Kidney (tissue), 14 donors: ENCODE results near the gene ACSM3. TPM values are rescaled to one million over a fixed set of nuclear protein-coding genes. Genes with fewer than 3 reads are reported as not detected.
"Not testable (repeated sequence)": the region's sequence is repeated elsewhere in the genome, so short reads cannot be mapped to it uniquely, and the experiment has no call there.

ENCODE experiments used
- DNase-seq, 5 donors: peaks; one replicate each; pipeline ENCODE4 v3.0.0-alpha.2; 2013 to 2020
- FAIRE-seq: peaks from 2 replicates; lab custom pipeline; 2012; peaks lifted over from hg19 to GRCh38; lab: Jason Lieb, UNC
- H3K27ac ChIP-seq, 2 donors: one replicate each; pipeline ENCODE4 v1.7.0; 2013; ENCODE audit warnings: low read depth in 2 of 2, low read length in 2 of 2, inconsistent platforms in 1 of 2
- H3K27me3 ChIP-seq: one replicate; pipeline ENCODE4 v1.7.1; 2013; ENCODE audit warnings: low read length, inconsistent platforms; ENCODE audit not compliant: control insufficient read depth, insufficient read depth
- H3K36me3 ChIP-seq, 3 donors: one replicate each; pipeline versions ENCODE4 v1.7.0 to v1.7.1; 2013; ENCODE audit warnings: low read length in 3 of 3, control low read depth in 1 of 3, inconsistent platforms in 1 of 3; ENCODE audit not compliant: insufficient read depth in 3 of 3, control insufficient read depth in 2 of 3
- H3K4me1 ChIP-seq, 3 donors: one replicate each; pipeline versions ENCODE4 v1.7.0 to v1.7.1; 2013; ENCODE audit warnings: low read length in 3 of 3, inconsistent platforms in 1 of 3, low read depth in 1 of 3; ENCODE audit not compliant: control insufficient read depth in 2 of 3, insufficient read depth in 2 of 3
- H3K4me3 ChIP-seq, 3 donors: one replicate each; pipeline versions ENCODE4 v1.7.0 to v1.8.1; 2013; ENCODE audit warnings: low read length in 3 of 3, control low read depth in 1 of 3, inconsistent platforms in 1 of 3
- H3K9ac ChIP-seq, 3 donors: one replicate each; pipeline versions ENCODE4 v1.7.0 to v1.7.1; 2013; ENCODE audit warnings: low read length in 3 of 3, control low read depth in 1 of 3, inconsistent platforms in 1 of 3
- H3K9me3 ChIP-seq, 3 donors: one replicate each; pipeline versions ENCODE4 v1.7.0 to v1.7.1; 2013; ENCODE audit warnings: low read length in 3 of 3, control low read depth in 1 of 3, inconsistent platforms in 1 of 3; ENCODE audit not compliant: control insufficient read depth in 2 of 3, insufficient read depth in 1 of 3
- intact Hi-C: fragments of 100-400 bp; cut with DNase I; formaldehyde crosslinking; loops from one replicate; pipeline ENCODE4 v1.11.1; 2022
- polyA plus RNA-seq: library from polyadenylated mRNA; stranded (reverse); fragments of 350-450 nt; fragmentation: Illumina TruSeq; extraction: RNeasy Lipid Tissue Mini Kit (QIAGEN cat#74804); gene quantifications from one replicate; pipeline ENCODE4 v1.2.3, GENCODE V29; 2014; ENCODE audit warnings: low read depth, low replicate concordance; ENCODE audit not compliant: insufficient read depth
- total RNA-seq: library from RNA; stranded (reverse); fragmentation: NEBNext Ultra II Directional; extraction: Animal tissue kit (Norgen Biotek cat#: 25700); gene quantifications from one replicate; pipeline ENCODE4 v1.2.1, GENCODE V29; 2021
- TF ChIP-seq, protein P1 (sequence below): IDR thresholded peaks from 3 replicates; pipeline ENCODE4 v1.5.1; 2012; ENCODE audit warnings: mild to moderate bottlenecking, moderate library complexity, borderline replicate concordance; ENCODE audit not compliant: insufficient read depth; ENCODE audit errors: extremely low read depth
- donor health status: control.
- donor health status: control.
- donor health status: control.
- donor health status: control.
- donor health status: control.
- donor health status: DM: yes; HTN: yes; CAD: no.
- donor health status: Normal renal cell carcinoma (clear cell type).

Gene ACSM3
- total and polyA plus RNA-seq, 2 donors from 2014 or later = 31.5 to 139 TPM

DNA sequence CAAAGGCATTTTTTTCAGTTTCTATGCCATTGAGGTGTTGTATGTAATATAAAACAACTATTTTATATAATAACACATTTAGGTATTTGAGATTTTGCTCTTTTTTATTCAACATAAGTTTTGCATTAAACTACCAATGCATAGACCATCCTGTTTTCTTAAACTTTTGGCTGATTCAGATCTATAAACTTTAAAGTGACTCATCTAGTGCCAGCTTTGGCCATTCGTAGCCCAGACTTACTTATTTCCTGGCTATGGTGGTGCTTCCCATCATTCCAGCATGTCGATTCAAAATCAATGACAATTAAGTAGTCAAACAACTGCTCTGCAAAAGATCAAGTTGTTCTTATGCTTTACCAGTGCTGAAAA, 39.4 kb downstream of the ACSM3 start:
- intact Hi-C loops = no loop called here
- FAIRE-seq (no peak), DNase-seq (no peak)
- no peaks in the 10 kb centered on the region for H3K4me1 ChIP-seq
- no peaks in the 10 kb centered on the region for H3K9me3 ChIP-seq
- peaks cover 0 to 8% (median 5%) of the 10 kb centered on the region in 3 donors for H3K36me3 ChIP-seq
- no peak overlapping the region for H3K27ac ChIP-seq
- no peak overlapping the region for H3K4me3 ChIP-seq
- no peaks in the 10 kb centered on the region for H3K27me3 ChIP-seq
- TF ChIP-seq, protein P1, sequence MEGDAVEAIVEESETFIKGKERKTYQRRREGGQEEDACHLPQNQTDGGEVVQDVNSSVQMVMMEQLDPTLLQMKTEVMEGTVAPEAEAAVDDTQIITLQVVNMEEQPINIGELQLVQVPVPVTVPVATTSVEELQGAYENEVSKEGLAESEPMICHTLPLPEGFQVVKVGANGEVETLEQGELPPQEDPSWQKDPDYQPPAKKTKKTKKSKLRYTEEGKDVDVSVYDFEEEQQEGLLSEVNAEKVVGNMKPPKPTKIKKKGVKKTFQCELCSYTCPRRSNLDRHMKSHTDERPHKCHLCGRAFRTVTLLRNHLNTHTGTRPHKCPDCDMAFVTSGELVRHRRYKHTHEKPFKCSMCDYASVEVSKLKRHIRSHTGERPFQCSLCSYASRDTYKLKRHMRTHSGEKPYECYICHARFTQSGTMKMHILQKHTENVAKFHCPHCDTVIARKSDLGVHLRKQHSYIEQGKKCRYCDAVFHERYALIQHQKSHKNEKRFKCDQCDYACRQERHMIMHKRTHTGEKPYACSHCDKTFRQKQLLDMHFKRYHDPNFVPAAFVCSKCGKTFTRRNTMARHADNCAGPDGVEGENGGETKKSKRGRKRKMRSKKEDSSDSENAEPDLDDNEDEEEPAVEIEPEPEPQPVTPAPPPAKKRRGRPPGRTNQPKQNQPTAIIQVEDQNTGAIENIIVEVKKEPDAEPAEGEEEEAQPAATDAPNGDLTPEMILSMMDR = no peak
- H3K9ac ChIP-seq = no peak overlapping the region

DNA sequence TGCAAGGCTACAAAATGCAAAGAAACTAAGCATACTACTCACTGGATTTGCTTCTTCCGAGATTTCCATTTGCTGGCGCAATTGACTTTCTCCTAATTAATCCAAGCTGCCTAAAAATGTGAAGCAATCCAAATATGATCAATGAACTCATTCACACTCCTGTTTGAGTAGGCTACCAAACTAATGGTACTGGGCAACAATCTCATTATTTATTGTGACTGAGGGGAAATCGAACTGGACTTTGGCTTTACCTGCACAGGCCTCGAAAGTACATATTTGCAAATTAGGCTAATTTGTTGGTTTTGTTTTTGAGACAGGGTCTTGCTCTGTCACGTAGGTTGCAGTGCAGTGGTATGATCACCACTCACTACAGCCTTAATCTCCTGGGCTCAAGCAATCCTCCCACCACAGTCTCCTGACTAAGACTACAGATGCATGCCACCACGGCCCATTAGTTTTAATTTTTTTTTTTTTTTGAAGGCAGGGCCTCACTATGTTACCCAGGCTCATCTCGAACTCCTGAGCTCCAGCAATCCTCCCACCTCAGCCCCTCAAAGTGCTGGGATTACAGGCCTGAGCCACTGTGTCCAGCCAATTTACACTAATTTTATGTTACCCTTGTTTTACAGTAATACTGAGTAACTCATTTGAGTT, 39.9 kb downstream of the ACSM3 start:
- intact Hi-C loops = no loop called here
- Histone ChIP-seq H3K4me1 (no peaks in the 10 kb centered on the region), H3K27ac (no peak overlapping the region), H3K9me3 (no peaks in the 10 kb centered on the region), H3K9ac (no peak overlapping the region), H3K4me3 (no peak overlapping the region), H3K36me3 (peaks cover 0 to 4% (median 0%) of the 10 kb centered on the region in 3 donors), H3K27me3 (no peaks in the 10 kb centered on the region)
- TF ChIP-seq, protein P1 = no peak
- FAIRE-seq = no peak
- DNase-seq = peak in 2 of 5 donors; percentile 12 to 39

GRCh38 chr16:20805684-20806167, 41.9 kb downstream of the ACSM3 start:
- Histone ChIP-seq H3K4me3 (peak overlapping the region; percentile 90 to 95 (median 91)), H3K27ac (peak overlapping the region; percentile 73 to 85), H3K9ac (peak overlapping the region; percentile 83 to 85 (median 84))
- H3K27me3 ChIP-seq, H3K9me3 ChIP-seq, DNase-seq, intact Hi-C loops, FAIRE-seq, H3K36me3 ChIP-seq, H3K4me1 ChIP-seq: not testable (repeated sequence)

GRCh38 chr16:20806168-20807050, 42.6 kb downstream of the ACSM3 start, which contains the start of the genes ERI2 and REXO5:
Gene ERI2, minus strand, starts transcription at chr16:20806472. Its CDS starts 42 bp downstream, at chr16:20806430.
Gene REXO5, plus strand, starts transcription at chr16:20806527. Its CDS starts 427 bp downstream, at chr16:20806954.
- no peak for FAIRE-seq

More at GRCh38 chr16:20806168-20807050, 42.6 kb downstream of the ACSM3 start, which contains the start of the genes ERI2 and REXO5:
- peak within 1 kb of the TSS; percentile 73 to 85 for H3K27ac ChIP-seq
- intact Hi-C loops = no loop called here
- H3K36me3 ChIP-seq = no peaks in the 10 kb centered on the region
- H3K4me3 ChIP-seq = peak within 1 kb of the TSS; percentile 90 to 95 (median 91)
- no peaks in the 10 kb centered on the region for H3K4me1 ChIP-seq
- DNase-seq = peak; percentile 95 to 99 (median 98)
- H3K27me3 ChIP-seq = no peaks in the 10 kb centered on the region
- TF ChIP-seq, protein P1 = peak; percentile 46
- H3K9ac ChIP-seq = peak within 1 kb of the TSS; percentile 83 to 85 (median 84)
- no peaks in the 10 kb centered on the region for H3K9me3 ChIP-seq
